K562 (cell line): ENCODE results near the gene ZNRF1.

Experiments
- BACH1 ChIP-seq: fragments of 200-800 bp; sonication (Bioruptor generic); IDR thresholded peaks from 2 replicates; pipeline ENCODE4 v1.6.1; 2016; ENCODE audit warnings: missing genetic modification characterization, missing compliant biosample characterization
- EP300 ChIP-seq: IDR thresholded peaks from 2 replicates; pipeline ENCODE4 v1.6.1; 2012; ENCODE audit warnings: low read length, improper control_type of control experiment
- KLF1 ChIP-seq: fragments of 450-650 bp; IDR thresholded peaks from 2 replicates; pipeline ENCODE4 v1.6.1; 2016; ENCODE audit warnings: missing genetic modification characterization, missing compliant biosample characterization
- NCOR1 ChIP-seq: fragments of 450-650 bp; IDR thresholded peaks from 2 replicates; pipeline ENCODE4 v1.6.1; 2016; ENCODE audit warnings: mild to moderate bottlenecking, moderate library complexity
- TF ChIP-seq, protein P1 (sequence below), 3 experiments: IDR thresholded peaks in 2 of 3; conservative IDR thresholded peaks in 1 of 3; 2 replicates each; pipeline ENCODE4 v1.5.1; 2011 to 2012; ENCODE audit warnings: low read length in 3 of 3, mild to moderate bottlenecking in 3 of 3, control low read depth in 2 of 3, improper control_type of control experiment in 1 of 3, inconsistent platforms in 1 of 3, low read depth in 1 of 3, mixed read lengths in 1 of 3, moderate library complexity in 1 of 3; ENCODE audit not compliant: insufficient read depth in 2 of 3
- TF ChIP-seq, protein P2 (sequence below): conservative IDR thresholded peaks from 2 replicates; pipeline ENCODE4 v1.6.1; 2011; ENCODE audit warnings: low read depth, mild to moderate bottlenecking, low read length; ENCODE audit not compliant: control insufficient read depth

- TF ChIP-seq EP300 = no peak
- TF ChIP-seq NCOR1 = no peak
- no peak for TF ChIP-seq BACH1
- TF ChIP-seq, protein P1, sequence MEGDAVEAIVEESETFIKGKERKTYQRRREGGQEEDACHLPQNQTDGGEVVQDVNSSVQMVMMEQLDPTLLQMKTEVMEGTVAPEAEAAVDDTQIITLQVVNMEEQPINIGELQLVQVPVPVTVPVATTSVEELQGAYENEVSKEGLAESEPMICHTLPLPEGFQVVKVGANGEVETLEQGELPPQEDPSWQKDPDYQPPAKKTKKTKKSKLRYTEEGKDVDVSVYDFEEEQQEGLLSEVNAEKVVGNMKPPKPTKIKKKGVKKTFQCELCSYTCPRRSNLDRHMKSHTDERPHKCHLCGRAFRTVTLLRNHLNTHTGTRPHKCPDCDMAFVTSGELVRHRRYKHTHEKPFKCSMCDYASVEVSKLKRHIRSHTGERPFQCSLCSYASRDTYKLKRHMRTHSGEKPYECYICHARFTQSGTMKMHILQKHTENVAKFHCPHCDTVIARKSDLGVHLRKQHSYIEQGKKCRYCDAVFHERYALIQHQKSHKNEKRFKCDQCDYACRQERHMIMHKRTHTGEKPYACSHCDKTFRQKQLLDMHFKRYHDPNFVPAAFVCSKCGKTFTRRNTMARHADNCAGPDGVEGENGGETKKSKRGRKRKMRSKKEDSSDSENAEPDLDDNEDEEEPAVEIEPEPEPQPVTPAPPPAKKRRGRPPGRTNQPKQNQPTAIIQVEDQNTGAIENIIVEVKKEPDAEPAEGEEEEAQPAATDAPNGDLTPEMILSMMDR (IDR thresholded peaks at IDR 0.05 in 2 of 3, conservative IDR thresholded peaks at IDR 0.05 in 1 of 3; ENCODE audit: insufficient read depth in 2 of 3, low read depth in 1 of 3, low read length in 3 of 3) = no peak
- TF ChIP-seq, protein P2, sequence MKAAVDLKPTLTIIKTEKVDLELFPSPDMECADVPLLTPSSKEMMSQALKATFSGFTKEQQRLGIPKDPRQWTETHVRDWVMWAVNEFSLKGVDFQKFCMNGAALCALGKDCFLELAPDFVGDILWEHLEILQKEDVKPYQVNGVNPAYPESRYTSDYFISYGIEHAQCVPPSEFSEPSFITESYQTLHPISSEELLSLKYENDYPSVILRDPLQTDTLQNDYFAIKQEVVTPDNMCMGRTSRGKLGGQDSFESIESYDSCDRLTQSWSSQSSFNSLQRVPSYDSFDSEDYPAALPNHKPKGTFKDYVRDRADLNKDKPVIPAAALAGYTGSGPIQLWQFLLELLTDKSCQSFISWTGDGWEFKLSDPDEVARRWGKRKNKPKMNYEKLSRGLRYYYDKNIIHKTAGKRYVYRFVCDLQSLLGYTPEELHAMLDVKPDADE = no peak
- no peak for TF ChIP-seq KLF1 (tag)
These were observed 5.6 kb downstream of the ZNRF1 start for GRCh38 chr16:75004460-75004859.
